Naive thymus-derived CD8-positive, alpha-beta T cell (primary cell): ENCODE data around the gene NCAPG2. TPM values are rescaled to one million over a fixed set of nuclear protein-coding genes. Genes with fewer than 3 reads are reported as not detected.

Source experiments
- ATAC-seq, 2 donors: fragments of 150-1000 bp; cut with Tn5 transposase in 1 of 2; sonication (Bioruptor Pico), chemical (Tn5 transposase) in 1 of 2; 1 replicate in 1 of 2; 2 replicates in 1 of 2; pipeline ENCODE4 v1.10.0; 2021; ENCODE audit warnings: mild to moderate bottlenecking in 2 of 2, moderate library complexity in 2 of 2
- POLR2A ChIA-PET: fragments of 350-600 bp; sonication (Branson Sonifier 250); formaldehyde crosslinking; loops from one replicate; lab custom pipeline; 2021; ENCODE audit warnings: antibody characterized with exemption; lab: Charles Lee
- DNase-seq, 10 donors: peaks; one replicate each; pipeline versions ENCODE4 v3.0.0 to v3.0.0-alpha.2; 2020 to 2022
- H3K27ac Mint-ChIP-seq, 10 donors: one replicate each; pipeline ENCODE4 v1.8.0; 2020 to 2022; ENCODE audit warnings: mild to moderate bottlenecking in 10 of 10, mixed read lengths in 10 of 10, moderate library complexity in 4 of 10, inconsistent platforms in 1 of 10
- H3K27me3 Mint-ChIP-seq, 5 donors: one replicate each; pipeline ENCODE4 v1.8.0; 2021 to 2022; ENCODE audit warnings: mixed read lengths in 5 of 5
- H3K36me3 Mint-ChIP-seq, 3 donors: one replicate each; pipeline ENCODE4 v1.8.0; 2020 to 2022; ENCODE audit warnings: mixed read lengths in 3 of 3, mild to moderate bottlenecking in 2 of 3, inconsistent platforms in 1 of 3
- H3K4me1 Mint-ChIP-seq, 4 donors: one replicate each; pipeline ENCODE4 v1.8.0; 2021 to 2022; ENCODE audit warnings: mixed read lengths in 4 of 4
- H3K4me3 Mint-ChIP-seq, 10 donors: one replicate each; pipeline ENCODE4 v1.8.0; 2020 to 2022; ENCODE audit warnings: mild to moderate bottlenecking in 10 of 10, mixed read lengths in 10 of 10, moderate library complexity in 6 of 10, inconsistent platforms in 1 of 10
- H3K9me3 Mint-ChIP-seq, 9 donors: one replicate each; pipeline ENCODE4 v1.8.0; 2020 to 2022; ENCODE audit warnings: mixed read lengths in 9 of 9, mild to moderate bottlenecking in 3 of 9, inconsistent platforms in 1 of 9, moderate library complexity in 1 of 9
- polyA plus RNA-seq, 3 donors: library from polyadenylated mRNA; unstranded; fragments of 300-500 nt; fragmentation: Illumina TruSeq; gene quantifications; one replicate each; pipeline ENCODE4 v1.2.3, GENCODE V29; 2021
- total RNA-seq, 8 experiments: library from RNA in 2 of 8; stranded (reverse) in 2 of 8; gene quantifications; one replicate each; pipeline ENCODE4 v1.2.3 and lab custom pipeline; 2021 to 2026

Gene NCAPG2
- total and polyA plus RNA-seq, 5 experiments from 2014 or later = 2.4 to 7.7 (median 3.7) TPM

DNA sequence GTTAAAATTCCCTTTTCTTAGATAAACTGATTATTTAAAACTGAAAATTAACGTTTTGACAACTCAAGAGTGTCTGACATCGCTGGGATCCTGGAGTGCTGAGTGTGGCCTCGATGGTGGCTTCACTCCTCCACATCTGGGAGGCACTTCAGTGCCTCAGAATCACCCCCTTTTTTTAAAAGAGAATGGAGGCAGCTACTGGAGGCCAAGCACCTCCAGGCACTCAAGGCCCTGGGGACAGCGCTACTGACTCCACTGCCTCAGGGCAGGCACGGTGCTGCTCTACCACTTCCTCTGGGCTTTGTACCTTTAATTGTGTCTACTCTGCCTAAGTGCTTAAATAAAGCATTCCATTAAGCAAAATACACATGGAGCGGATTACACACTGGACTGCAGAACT, 27.2 kb upstream of the NCAPG2 start:
- Mint-ChIP-seq H3K4me3 (no peak overlapping the region), H3K9me3 (no peaks in the 10 kb centered on the region), H3K27ac (peak overlapping the region in 5 of 10 donors; percentile 6 to 76 (median 56)), H3K27me3 (no peaks in the 10 kb centered on the region), H3K36me3 (peaks cover 5 to 67% (median 15%) of the 10 kb centered on the region in 3 donors), H3K4me1 (peaks cover 6 to 12% (median 11%) of the 10 kb centered on the region in 4 donors)
- POLR2A ChIA-PET = no interaction called here
- ATAC-seq (no peak), DNase-seq (no peak)

DNA sequence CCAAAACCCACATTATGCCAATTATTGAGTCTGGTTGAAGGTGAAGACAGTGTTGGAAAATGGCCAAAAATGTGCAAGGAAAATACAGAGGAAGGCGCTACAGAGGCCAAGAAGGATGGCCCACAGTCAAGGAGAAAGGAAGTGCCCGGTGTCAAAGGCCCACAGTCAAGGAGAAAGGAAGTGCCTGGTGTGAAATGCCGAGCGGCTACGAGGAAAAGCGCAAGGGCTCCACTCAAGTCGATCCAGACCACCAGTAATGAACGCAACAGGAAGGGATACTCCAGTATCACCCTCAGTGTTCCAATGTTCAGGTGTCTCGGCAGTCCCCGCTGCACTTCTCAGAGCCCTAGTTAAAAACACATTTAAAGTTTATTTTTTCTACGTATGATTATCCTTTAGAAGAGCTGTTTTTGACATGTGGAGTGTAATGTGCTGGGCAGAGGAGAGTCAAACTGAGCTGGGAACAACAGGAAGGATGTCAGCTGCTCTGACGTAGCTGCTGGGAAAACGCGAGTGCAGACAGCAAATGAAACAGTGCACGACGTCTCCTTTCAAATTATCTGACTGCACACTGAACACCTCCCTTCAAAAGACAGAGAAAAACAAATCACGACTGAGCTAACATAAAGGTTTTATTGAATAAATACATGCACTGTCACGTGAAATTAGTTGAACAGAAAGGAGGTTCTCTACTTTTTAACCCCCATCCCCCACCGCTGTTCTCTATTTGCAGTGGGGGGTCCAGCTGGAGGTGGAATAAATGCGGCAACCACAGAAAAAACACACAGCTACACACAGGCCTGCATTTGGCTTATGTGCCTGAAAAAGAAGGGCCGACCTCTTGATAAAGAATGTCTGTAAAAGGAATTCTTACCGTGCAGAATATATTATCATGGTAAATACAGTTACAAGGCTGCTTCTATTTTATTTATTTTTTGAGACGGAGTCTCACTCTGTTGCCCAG, 26.1 kb upstream of the NCAPG2 start:
- Mint-ChIP-seq H3K9me3 (no peaks in the 10 kb centered on the region), H3K4me1 (peaks cover 6 to 12% (median 11%) of the 10 kb centered on the region in 4 donors), H3K27me3 (no peaks in the 10 kb centered on the region), H3K27ac (peak overlapping the region in 6 of 10 donors; percentile 12 to 83 (median 52)), H3K36me3 (peaks cover 5 to 58% (median 11%) of the 10 kb centered on the region in 3 donors), H3K4me3 (no peak overlapping the region)
- POLR2A ChIA-PET = no interaction called here
- DNase-seq (no peak), ATAC-seq (no peak)

DNA sequence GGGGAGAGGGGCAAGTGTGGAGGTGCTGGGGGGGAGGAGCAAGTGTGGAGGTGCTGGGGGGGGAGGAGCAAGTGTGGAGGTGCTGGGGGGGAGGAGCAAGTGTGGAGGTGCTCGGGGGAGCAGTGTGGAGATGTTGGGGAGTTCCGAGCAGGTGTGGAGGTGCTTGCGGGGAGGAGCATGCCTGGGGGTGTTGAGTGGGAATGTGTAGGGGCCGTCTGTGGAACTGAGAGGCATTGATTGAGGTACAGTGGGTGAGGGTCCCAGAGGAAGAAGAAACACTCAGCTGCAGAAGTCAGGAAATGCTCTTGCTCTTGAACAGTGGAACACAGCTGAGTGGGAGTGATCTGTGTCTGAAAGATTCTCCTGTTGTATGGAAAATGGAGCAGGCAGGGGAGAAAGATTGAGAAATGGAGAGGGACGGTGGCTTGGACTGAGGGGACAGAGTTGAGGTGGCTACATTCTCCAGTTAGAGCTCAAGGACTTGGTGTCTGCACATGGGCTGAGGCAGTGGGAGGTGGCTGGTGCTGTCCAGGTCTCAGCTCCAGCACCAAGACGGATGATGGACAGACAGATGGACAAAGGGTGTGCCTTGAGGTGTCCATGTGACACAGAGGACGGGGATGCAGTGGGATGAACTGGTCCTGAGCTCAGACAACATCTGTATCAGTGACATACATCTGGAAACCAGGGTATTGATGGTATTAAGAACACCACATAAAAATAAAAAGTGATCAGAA, 25.2 kb upstream of the NCAPG2 start:
- Mint-ChIP-seq H3K36me3 (peaks cover 2 to 50% (median 4%) of the 10 kb centered on the region in 3 donors), H3K27ac (peak overlapping the region; percentile 5 to 83 (median 52)), H3K27me3 (no peaks in the 10 kb centered on the region), H3K4me3 (no peak overlapping the region), H3K4me1 (peaks cover 6 to 14% (median 11%) of the 10 kb centered on the region in 4 donors), H3K9me3 (peaks cover 0 to 2% (median 0%) of the 10 kb centered on the region in 9 donors)
- ATAC-seq = no peak
- DNase-seq = no peak
- POLR2A ChIA-PET = no interaction called here

DNA sequence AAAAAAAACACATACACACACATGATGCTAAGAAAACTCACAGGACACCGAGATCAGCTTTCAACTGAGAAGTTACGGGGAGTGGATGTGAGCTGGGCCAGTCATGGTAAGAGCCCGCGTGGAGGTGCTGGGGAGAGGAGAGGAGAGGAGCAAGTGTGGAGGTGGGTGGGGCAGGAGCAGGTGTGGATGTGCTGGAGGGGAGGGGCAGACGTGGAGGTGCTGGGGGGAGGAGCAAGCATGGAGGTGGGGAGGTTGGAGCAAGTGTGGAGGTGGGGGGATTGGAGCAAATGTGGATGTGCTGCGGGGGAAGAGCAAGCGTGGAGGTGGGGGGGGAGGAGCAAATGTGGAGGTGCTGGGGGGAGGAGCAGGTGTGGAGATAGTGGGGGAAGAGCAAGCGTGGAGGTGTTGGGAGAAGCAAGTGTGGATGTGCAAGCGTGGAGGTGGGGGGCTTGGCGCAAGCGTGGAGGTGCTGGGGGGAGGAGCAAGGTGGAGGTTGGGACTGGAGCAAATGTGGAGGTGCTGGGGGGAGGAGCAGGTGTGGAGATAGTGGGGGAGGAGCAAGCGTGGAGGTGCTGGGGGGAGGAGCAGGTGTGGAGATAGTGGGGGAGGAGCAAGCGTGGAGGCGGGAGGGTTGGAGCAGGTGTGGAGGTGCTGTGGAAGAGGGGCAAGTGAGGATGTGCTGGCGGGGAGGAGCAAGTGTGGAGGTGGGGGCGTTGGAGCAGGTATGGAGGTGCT, 24.5 kb upstream of the NCAPG2 start:
- peaks cover 0 to 5% (median 0%) of the 10 kb centered on the region in 9 donors for H3K9me3 Mint-ChIP-seq
- H3K36me3 Mint-ChIP-seq = peaks cover 0 to 42% (median 2%) of the 10 kb centered on the region in 3 donors
- peaks cover 6 to 17% (median 11%) of the 10 kb centered on the region in 4 donors for H3K4me1 Mint-ChIP-seq
- DNase-seq (no peak), ATAC-seq (peak in 1 of 2 donors; percentile 23)
- peak overlapping the region in 4 of 10 donors; percentile 17 to 63 (median 40) for H3K27ac Mint-ChIP-seq
- no peaks in the 10 kb centered on the region for H3K27me3 Mint-ChIP-seq
- no peak overlapping the region for H3K4me3 Mint-ChIP-seq
- POLR2A ChIA-PET = no interaction called here

DNA sequence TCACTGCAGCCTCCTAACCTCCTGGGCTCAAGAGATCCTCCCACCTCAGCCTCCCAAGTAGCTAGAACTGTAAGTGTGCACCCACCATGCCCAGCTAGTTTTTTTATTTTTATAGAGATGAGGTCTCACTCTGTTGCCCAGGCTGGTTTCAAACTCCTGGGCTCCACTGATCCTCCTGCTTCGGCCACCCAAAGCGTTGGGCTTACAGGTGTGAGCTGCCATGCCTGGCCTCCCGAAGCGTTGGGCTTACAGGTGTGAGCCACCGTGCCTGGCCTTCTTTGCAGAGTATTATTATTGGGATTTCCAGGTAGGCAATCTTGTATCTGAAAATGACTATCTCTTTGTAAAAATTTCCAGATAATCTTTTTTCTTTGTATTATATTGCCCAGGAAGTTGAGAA, 23.1 kb upstream of the NCAPG2 start:
- Mint-ChIP-seq H3K9me3 (peaks cover 0 to 5% (median 0%) of the 10 kb centered on the region in 9 donors), H3K27me3 (no peaks in the 10 kb centered on the region), H3K27ac (peak overlapping the region in 5 of 10 donors; percentile 18 to 80 (median 39)), H3K4me3 (no peak overlapping the region), H3K36me3 (peaks cover 0 to 32% (median 2%) of the 10 kb centered on the region in 3 donors), H3K4me1 (peaks cover 4 to 18% (median 9%) of the 10 kb centered on the region in 4 donors)
- POLR2A ChIA-PET = interaction anchor here (0.6 kb wide), 1 partner anchor 71 kb away, joined by 4 read pairs; no protein-coding TSS in a partner anchor
- ATAC-seq = no peak
- DNase-seq = no peak

DNA sequence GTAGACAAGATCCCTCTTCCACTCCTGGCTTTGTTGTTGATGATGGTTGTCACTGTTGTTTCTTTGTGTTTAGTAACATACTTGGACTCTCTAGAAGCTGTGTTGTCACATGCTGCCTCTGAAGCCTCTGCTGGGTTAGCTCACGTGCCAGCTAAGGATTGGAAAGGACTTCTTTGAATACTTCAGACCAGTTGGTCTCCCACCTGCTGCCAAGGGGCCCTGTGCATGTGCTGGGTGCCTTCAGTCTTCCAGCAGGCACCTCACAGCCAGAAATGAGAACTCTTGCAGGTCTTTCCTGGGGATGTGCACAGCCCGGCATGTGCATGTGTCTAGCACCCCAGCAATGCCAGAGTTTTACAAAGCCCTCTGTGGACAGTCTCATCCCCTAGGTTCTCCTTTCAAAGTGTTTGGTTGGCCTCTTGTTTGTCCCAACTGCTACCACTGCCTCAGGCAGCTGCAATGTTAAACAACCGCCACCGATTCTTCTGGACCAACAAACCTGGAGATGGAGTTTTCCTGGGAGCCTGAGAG, 21.7 kb upstream of the NCAPG2 start:
- no peaks in the 10 kb centered on the region for H3K27me3 Mint-ChIP-seq
- peaks cover 0 to 20% (median 0%) of the 10 kb centered on the region in 3 donors for H3K36me3 Mint-ChIP-seq
- H3K27ac Mint-ChIP-seq = peak overlapping the region in 5 of 10 donors; percentile 31 to 80 (median 56)
- POLR2A ChIA-PET = no interaction called here
- no peak for DNase-seq
- peaks cover 0 to 5% (median 0%) of the 10 kb centered on the region in 9 donors for H3K9me3 Mint-ChIP-seq
- peaks cover 0 to 18% (median 7%) of the 10 kb centered on the region in 4 donors for H3K4me1 Mint-ChIP-seq
- H3K4me3 Mint-ChIP-seq = peak overlapping the region in 1 of 10 donors; percentile 15
- no peak for ATAC-seq

DNA sequence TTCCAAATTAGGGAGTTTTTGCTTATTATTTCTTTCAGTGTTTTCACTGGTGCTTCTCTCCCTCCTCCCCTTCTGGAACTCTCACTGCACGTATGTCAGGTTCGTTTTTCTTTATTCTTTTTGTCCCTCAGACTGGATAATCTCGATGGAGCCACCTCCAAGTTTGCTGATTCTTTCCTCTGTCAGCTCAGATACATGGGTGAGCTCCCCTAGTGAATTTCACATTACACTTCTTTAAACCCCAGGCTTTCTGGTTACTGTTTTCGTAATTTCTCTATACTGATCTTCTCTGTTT, 20.8 kb upstream of the NCAPG2 start:
- no peak overlapping the region for H3K4me3 Mint-ChIP-seq
- H3K9me3 Mint-ChIP-seq = peaks cover 0 to 5% (median 0%) of the 10 kb centered on the region in 9 donors
- H3K27ac Mint-ChIP-seq = no peak overlapping the region
- H3K4me1 Mint-ChIP-seq = peaks cover 0 to 18% (median 7%) of the 10 kb centered on the region in 4 donors
- ATAC-seq (no peak), DNase-seq (no peak)
- no peaks in the 10 kb centered on the region for H3K27me3 Mint-ChIP-seq
- POLR2A ChIA-PET = no interaction called here
- H3K36me3 Mint-ChIP-seq = peaks cover 0 to 11% (median 0%) of the 10 kb centered on the region in 3 donors

DNA sequence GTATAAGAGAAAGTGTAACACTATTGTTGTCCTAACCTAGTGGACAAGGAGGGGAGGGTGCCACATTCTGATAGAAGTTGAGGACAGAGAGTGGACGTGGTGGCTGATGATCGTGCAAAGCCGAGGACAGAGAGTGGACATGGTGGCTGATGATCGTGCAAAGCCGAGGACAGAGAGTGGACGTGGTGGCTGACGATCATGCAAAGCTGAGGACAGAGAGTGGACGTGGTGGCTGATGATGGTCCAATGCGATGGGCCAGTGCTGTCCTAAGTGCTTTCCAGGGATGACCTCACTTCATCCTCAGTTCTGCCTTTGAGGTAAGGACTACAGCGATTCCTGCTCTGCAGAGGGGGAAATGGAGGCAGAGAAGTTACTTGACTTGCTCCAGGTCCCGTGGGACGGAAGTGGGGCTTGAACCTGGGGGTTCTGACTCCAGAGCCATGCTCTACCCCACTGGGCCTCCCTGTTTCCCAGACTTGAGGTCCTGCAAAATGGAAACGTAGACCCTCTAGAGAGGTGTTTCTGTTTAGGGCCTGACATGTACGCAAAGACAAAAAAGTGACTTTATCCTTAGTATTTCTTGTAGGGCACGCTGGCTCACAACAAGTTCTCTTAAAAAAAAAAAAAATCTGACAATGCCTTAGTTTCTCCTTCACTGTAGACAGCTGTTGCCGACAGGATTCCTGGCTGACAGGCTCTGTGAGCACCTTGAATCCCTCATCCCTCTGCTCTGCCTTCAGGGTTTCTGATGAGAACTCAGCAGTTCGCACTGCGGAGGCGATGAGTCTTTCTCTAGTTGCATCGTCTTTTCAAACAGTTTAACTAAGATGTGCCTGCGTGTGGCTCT, 20.3 kb upstream of the NCAPG2 start:
- H3K27ac Mint-ChIP-seq = peak overlapping the region in 2 of 10 donors; percentile 75
- H3K4me1 Mint-ChIP-seq = peaks cover 0 to 15% (median 6%) of the 10 kb centered on the region in 4 donors
- ATAC-seq = no peak
- no peak overlapping the region for H3K4me3 Mint-ChIP-seq
- H3K9me3 Mint-ChIP-seq = peaks cover 0 to 5% (median 0%) of the 10 kb centered on the region in 9 donors
- H3K36me3 Mint-ChIP-seq = peaks cover 0 to 6% (median 0%) of the 10 kb centered on the region in 3 donors
- no peaks in the 10 kb centered on the region for H3K27me3 Mint-ChIP-seq
- POLR2A ChIA-PET = no interaction called here
- DNase-seq = no peak

DNA sequence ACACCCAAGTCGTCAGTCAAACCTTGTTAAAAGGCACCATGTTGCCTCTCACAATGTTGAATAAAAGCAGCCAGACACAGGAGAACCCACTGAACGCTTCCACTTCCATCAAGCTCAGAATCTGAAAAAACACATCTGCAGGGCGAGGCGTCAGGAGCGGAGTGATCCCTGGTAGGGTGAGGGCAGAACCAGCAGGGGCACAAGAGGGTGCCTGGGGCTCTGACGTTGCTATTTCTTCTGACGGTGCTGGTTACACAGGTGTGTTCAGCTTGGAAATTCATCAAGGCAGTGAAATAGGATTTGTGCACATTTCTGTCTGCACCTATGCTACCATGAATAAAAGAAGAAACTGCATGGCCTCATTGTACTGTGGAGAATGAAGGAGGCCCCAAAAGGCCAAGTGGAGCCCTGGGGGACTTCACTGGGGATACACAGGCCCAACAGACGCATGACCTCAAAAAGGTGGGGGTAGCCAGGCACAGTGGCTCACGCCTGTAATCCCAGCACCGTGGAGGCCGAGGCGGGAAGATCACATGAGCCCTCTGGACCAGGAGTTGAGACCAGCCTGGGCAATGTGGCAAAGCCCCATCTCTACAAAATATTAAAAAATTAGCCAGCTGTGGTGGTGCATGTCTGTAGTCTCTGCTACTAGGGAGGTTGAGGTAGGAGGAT, 19.2 kb upstream of the NCAPG2 start:
- H3K27ac Mint-ChIP-seq = peak overlapping the region in 1 of 10 donors; percentile 65
- POLR2A ChIA-PET = no interaction called here
- ATAC-seq (no peak), DNase-seq (no peak)
- H3K4me1 Mint-ChIP-seq = peaks cover 0 to 12% (median 3%) of the 10 kb centered on the region in 4 donors
- peaks cover 0 to under 1% (median 0%) of the 10 kb centered on the region in 5 donors for H3K27me3 Mint-ChIP-seq
- H3K9me3 Mint-ChIP-seq = peaks cover 0 to 5% (median 0%) of the 10 kb centered on the region in 9 donors
- no peak overlapping the region for H3K4me3 Mint-ChIP-seq
- peaks cover 0 to 2% (median 0%) of the 10 kb centered on the region in 3 donors for H3K36me3 Mint-ChIP-seq

DNA sequence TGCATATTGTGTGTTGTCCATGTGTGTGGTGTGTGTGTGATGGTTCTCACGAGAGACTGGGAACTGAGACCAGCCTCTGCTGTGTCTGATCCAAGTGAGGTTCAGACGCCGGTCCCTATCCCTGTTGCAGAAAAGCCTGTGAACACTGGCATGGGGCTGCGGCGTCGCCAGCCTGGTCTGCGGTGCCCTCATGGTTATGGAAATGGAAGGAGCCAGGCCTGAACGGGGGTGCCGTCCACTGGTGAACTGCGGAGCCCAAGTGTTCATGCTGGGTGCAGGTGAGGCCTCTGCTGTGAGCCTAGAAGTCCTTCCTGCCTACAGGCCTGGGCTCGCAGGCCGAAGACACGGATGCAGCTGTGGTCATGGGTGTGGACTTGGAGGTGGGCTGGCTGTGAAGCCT, 18.7 kb upstream of the NCAPG2 start:
- DNase-seq (no peak), ATAC-seq (no peak)
- no peak overlapping the region for H3K4me3 Mint-ChIP-seq
- peaks cover 0 to 11% (median 1%) of the 10 kb centered on the region in 4 donors for H3K4me1 Mint-ChIP-seq
- H3K27me3 Mint-ChIP-seq = peaks cover 0 to 6% (median 0%) of the 10 kb centered on the region in 5 donors
- H3K9me3 Mint-ChIP-seq = peaks cover 0 to 5% (median 0%) of the 10 kb centered on the region in 9 donors
- POLR2A ChIA-PET = no interaction called here
- no peaks in the 10 kb centered on the region for H3K36me3 Mint-ChIP-seq
- H3K27ac Mint-ChIP-seq = peak overlapping the region in 1 of 10 donors; percentile 65
